SHP77 treated with DMSO at 0.1 percent for 48 hours (cell line): ENCODE results near the gene NRGN.

Source experiments
- DNase-seq: peaks from one replicate; lab custom pipeline; 2025; lab: John Stamatoyannopoulos, UW

Gene NRGN

GRCh38 chr11:124740277-124740882 lies 638 bp downstream of the NRGN start:
- no peak for DNase-seq

DNA sequence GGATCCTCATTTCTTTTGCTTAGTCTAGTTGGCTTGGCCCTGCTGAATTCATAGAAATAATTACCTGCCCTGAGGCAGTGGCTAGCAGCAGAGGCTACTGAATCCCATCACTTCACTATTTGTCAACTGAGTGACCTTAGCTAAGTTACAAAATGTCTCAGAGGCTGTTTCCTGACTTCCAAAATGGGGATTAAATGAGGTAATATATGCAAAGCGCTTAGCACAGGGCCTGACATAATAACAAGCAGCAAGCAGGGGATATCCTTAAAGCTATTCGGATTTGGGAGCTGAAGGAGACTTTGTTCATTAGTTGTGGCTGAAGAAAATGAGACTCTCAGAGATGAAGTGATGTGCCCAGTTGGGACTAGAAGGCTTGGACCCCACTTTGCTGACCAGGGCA lies 2.8 kb downstream of the NRGN start:
- DNase-seq, result no peak

GRCh38 chr11:124743050-124743449 lies 3.3 kb downstream of the NRGN start:
- no peak for DNase-seq

DNA sequence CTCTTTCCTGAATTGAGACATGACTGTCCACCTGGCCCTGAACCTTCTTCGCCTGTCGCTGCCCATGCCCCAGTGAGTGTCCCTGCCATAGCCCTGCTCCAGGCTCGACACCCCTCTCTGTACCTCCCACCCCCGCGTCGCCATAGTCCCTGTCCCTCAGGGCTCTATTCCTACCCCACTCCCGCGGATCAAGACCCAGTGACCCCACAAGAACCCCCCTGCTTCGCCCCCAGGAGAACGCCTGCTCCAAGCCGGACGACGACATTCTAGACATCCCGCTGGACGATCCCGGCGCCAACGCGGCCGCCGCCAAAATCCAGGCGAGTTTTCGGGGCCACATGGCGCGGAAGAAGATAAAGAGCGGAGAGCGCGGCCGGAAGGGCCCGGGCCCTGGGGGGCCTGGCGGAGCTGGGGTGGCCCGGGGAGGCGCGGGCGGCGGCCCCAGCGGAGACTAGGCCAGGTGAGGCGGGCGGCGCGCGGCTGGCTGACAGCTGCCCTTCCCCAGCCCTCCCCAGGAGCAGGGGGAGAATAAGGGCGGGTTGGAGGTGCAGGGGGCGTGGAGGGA lies 5.6 kb downstream of the NRGN start:
- no peak for DNase-seq

- DNase-seq, result no peak
Measured at GRCh38 chr11:124745835-124746620, 6.3 kb downstream of the NRGN start.

GRCh38 chr11:124746621-124747243 lies 7.0 kb downstream of the NRGN start:
- peak; percentile 66 for DNase-seq

DNA sequence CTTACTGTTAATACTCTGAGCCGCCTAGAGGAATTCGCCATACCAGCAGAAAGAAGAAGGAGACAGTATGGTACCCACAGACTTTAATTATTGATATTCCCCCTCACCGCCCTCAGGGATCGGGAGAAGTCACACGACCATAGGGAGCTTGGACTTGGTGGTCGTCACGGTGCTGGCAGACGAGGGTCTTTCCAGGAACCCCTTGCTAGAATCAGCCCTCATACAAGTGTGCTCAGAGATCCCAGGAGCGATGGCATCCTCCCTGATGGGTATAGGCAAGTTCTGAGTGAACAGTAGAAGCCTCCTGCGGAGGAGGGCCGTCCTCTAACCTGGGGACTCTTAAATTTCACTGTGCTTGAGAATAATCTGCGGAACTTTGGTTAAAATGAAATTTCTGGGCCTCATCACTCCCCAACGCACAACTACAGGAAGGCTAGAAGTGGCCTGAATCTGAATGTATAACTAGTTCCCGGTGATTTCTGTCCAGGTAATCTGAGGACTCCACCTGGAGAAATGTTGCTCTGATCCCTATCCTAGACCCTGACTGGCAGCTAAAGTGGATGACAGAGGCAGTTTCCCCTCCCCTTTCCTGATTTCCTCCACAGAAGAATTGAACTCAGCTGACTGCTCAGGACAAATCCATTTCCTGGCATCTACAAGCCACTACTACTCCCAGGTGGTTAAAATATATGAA lies 7.8 kb downstream of the NRGN start:
- no peak for DNase-seq

GRCh38 chr11:124748100-124748418 lies 8.3 kb downstream of the NRGN start:
- DNase-seq, result no peak

- no peak for DNase-seq
Measured at GRCh38 chr11:124748481-124749343, 9.0 kb downstream of the NRGN start.

GRCh38 chr11:124749912-124750311 lies 10.2 kb downstream of the NRGN start:
- no peak for DNase-seq

- DNase-seq, result no peak
Measured at GRCh38 chr11:124751391-124751740, 11.6 kb downstream of the NRGN start.

GRCh38 chr11:124751741-124752470 lies 12.2 kb downstream of the NRGN start, which contains the start of gene VSIG2:
Gene VSIG2 (minus strand): TSS chr11:124752255. CDS start chr11:124752137, 118 bp downstream.
- no peak for DNase-seq

DNA sequence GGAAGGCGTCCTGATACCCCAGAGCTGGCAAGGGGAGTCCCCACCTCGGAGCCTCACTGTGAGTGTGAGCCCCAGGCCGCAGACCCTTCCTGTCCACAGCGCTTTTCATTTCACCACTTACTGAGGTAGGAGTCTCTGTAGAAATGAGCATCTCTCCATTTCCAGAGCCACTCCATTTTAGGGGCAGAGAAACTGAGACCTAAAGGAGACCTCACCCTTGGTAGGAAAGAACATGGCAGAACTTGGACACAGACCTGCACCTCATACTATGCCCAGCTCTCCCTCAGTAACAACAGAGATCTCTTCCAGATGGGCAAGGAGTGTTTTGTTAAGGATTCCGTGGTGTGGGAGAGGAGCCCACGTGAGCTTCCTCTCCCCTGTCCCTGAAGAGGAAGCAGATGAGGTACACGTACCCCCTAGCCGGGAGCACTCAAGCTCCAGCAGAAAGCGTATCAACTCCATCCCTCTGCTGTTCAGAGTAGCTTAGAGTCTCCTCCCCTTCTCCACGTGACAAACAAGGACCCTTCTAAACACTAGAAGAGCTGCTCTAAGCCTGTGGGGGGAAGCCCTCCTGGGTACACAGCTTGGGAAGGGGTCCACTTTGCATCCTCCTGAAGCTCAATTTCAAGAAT lies 12.8 kb downstream of the NRGN start:
- DNase-seq, result no peak

- no peak for DNase-seq
Measured at GRCh38 chr11:124753205-124753604, 13.5 kb downstream of the NRGN start.

- no peak for DNase-seq
Measured at GRCh38 chr11:124753624-124754023, 13.9 kb downstream of the NRGN start.

- no peak for DNase-seq
Measured at GRCh38 chr11:124754309-124754708, 14.6 kb downstream of the NRGN start.

DNA sequence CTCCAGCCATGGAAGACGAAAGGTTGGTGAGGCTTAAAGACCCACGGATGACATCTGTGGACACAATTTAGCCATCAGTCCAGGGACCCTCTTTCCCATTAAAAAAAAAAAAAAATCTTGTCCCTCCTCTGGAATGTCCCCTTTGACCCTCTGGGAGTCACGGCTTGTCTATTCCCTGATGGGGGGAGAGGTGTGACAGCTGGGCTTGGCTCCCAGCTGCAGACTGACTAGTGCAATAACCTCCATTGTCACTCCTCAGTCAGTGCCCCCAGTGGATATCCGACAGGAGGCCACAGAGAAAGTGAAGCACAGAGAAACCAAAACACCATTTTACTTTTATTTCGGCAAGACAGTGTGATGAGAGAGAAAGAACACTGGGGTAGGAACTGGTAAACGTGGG lies 15.0 kb downstream of the NRGN start:
- no peak for DNase-seq

GRCh38 chr11:124756033-124756752 lies 16.5 kb downstream of the NRGN start:
- DNase-seq, result no peak

GRCh38 chr11:124756753-124757227 lies 17.0 kb downstream of the NRGN start:
- DNase-seq, result no peak

DNA sequence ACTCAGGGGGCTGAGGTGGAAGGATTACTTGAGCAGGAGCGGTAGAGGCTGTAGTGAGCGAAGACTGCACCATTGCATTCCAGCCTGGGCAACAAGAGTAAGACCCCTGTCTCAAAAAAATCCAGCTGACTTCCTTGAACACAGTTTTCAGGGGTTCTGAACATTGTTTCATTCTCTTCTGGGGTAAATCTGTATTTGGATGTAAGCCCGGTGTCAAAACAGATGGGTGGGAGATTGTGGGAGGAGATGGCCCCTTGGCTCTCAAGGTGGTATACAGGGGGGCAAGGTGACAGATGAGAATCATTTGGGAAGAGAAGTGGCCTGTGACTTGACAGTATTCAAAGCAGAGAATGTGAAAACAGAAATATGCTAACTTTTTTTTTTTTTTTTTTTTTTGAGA lies 17.6 kb downstream of the NRGN start:
- no peak for DNase-seq
